Stimulated activated CD8-positive, alpha-beta memory T cell treated with anti-CD3 and anti-CD28 coated beads, Interleukin-15, amount 100 ng/mL, for 24 hours (primary cell): ENCODE data around the gene NME8.

Experiments
- DNase-seq: peaks from one replicate; pipeline ENCODE4 v3.0.0-alpha.2; 2020; ENCODE audit warnings: low read depth

The NME8 gene

GRCh38 chr7:37901236-37901827 lies 52.9 kb downstream of the NME8 start:
- no peak for DNase-seq

- no peak for DNase-seq
Observed at GRCh38 chr7:37901890-37902524, 53.6 kb downstream of the NME8 start.

- no peak for DNase-seq
Observed at GRCh38 chr7:37908221-37908788, 59.9 kb downstream of the NME8 start.

GRCh38 chr7:37912756-37913155 lies 64.4 kb downstream of the NME8 start:
- DNase-seq = no peak

- DNase-seq = no peak
Observed at GRCh38 chr7:37915438-37915837, 67.0 kb downstream of the NME8 start.

GRCh38 chr7:37916017-37916672 lies 67.7 kb downstream of the NME8 start:
- DNase-seq = no peak

GRCh38 chr7:37916673-37917660 lies 68.6 kb downstream of the NME8 start, which contains the start of gene SFRP4:
Gene SFRP4, minus strand, starts transcription at chr7:37916817. Its CDS starts 280 bp downstream, at chr7:37916537.
- no peak for DNase-seq

GRCh38 chr7:37918526-37918925 lies 70.1 kb downstream of the NME8 start:
- DNase-seq = no peak

GRCh38 chr7:37920305-37920848 lies 72.0 kb downstream of the NME8 start, which contains the start of gene EPDR1:
Gene EPDR1, plus strand, starts transcription at chr7:37920640. Its CDS starts 300 bp downstream, at chr7:37920940.
- DNase-seq = no peak

- no peak for DNase-seq
Observed at GRCh38 chr7:37920849-37921805, 72.7 kb downstream of the NME8 start.

- DNase-seq = no peak
Observed at GRCh38 chr7:37921876-37922275, 73.5 kb downstream of the NME8 start.

- no peak for DNase-seq
Observed at GRCh38 chr7:37923996-37924395, 75.6 kb downstream of the NME8 start.

GRCh38 chr7:37924491-37925041 lies 76.2 kb downstream of the NME8 start:
- no peak for DNase-seq

- no peak for DNase-seq
Observed at GRCh38 chr7:37925620-37926019, 77.2 kb downstream of the NME8 start.

- DNase-seq = no peak
Observed at GRCh38 chr7:37927773-37928444, 79.5 kb downstream of the NME8 start.

- no peak for DNase-seq
Observed at GRCh38 chr7:37928878-37929277, 80.5 kb downstream of the NME8 start.

GRCh38 chr7:37930226-37930948 lies 82.0 kb downstream of the NME8 start:
- DNase-seq = no peak

GRCh38 chr7:37932543-37932942 lies 84.1 kb downstream of the NME8 start:
- DNase-seq = no peak
